ENCODE measurements around the gene GLT8D1.

DNA sequence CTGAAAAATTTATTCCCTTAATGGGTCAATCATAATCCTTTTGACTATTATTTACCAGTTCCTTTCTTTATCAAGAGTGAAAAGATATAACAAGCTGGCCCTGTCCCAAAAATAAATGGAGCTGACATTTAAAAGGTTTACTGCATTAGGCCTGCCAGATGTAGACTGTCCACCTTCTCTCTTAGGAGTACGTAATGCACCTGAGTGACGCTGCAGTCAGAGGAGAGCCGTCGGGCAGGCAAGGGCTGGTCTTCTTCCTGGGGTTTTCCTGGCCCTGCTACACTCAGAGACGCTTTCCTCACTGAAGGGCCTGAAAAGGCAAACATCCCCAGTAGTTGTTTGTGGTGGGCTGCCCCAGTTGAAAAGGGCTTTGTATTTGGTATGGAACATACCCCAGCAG is 37.6 kb upstream of the GLT8D1 start:
- TF ChIP-seq, protein P1, sequence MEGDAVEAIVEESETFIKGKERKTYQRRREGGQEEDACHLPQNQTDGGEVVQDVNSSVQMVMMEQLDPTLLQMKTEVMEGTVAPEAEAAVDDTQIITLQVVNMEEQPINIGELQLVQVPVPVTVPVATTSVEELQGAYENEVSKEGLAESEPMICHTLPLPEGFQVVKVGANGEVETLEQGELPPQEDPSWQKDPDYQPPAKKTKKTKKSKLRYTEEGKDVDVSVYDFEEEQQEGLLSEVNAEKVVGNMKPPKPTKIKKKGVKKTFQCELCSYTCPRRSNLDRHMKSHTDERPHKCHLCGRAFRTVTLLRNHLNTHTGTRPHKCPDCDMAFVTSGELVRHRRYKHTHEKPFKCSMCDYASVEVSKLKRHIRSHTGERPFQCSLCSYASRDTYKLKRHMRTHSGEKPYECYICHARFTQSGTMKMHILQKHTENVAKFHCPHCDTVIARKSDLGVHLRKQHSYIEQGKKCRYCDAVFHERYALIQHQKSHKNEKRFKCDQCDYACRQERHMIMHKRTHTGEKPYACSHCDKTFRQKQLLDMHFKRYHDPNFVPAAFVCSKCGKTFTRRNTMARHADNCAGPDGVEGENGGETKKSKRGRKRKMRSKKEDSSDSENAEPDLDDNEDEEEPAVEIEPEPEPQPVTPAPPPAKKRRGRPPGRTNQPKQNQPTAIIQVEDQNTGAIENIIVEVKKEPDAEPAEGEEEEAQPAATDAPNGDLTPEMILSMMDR (IDR thresholded peaks at IDR 0.05; ENCODE audit: low read depth, low read length, poor library complexity, severe bottlenecking) = no peak
- TF ChIP-seq EZH2phosphoT487 (IDR thresholded peaks at IDR 0.05; ENCODE audit: borderline replicate concordance, low read length) = no peak
